Panc1 (cell line): Measurements from ENCODE around the gene ALDOA. TPM values are rescaled to one million over a fixed set of nuclear protein-coding genes. Genes with fewer than 3 reads are reported as not detected.
"Not testable (repeated sequence)": the region's sequence is repeated elsewhere in the genome, so short reads cannot be mapped to it uniquely, and the experiment has no call there.

Experiments
- ATAC-seq: fragments of 200-7000 bp; cut with Tn5 transposase; 2 replicates; pipeline ENCODE4 v1.9.1; 2020; ENCODE audit warnings: mild to moderate bottlenecking, moderate library complexity
- BruUV-seq: library from RNA; stranded (reverse); fragments of 400-500 nt; replicated peaks from 2 replicates; lab custom pipeline; 2021; lab: Mats Ljungman, UMichigan
- CTCF ChIA-PET: fragments of 300-600 bp; sonication (Branson Sonifier 250); formaldehyde crosslinking; loops from one replicate; lab custom pipeline; 2022; ENCODE audit warnings: antibody characterized with exemption; lab: Charles Lee
- POLR2A ChIA-PET: fragments of 300-600 bp; sonication (Branson Sonifier 250); formaldehyde crosslinking; loops from one replicate; lab custom pipeline; 2022; ENCODE audit warnings: antibody characterized with exemption; lab: Charles Lee
- DNase-seq: peaks from one replicate; pipeline ENCODE4 v3.0.0-alpha.2; 2010; ENCODE audit warnings: low read depth, low spot score
- H3K27ac ChIP-seq: 2 replicates; pipeline ENCODE4 v1.5.1; 2011; ENCODE audit warnings: mild to moderate bottlenecking, low read length, inconsistent platforms
- H3K27me3 ChIP-seq: fragments of 200-500 bp; sonication (Bioruptor generic); 2 replicates; pipeline ENCODE4 v1.6.0; 2014; ENCODE audit warnings: low read length, inconsistent platforms; ENCODE audit not compliant: control insufficient read depth, insufficient read depth
- H3K36me3 ChIP-seq: fragments of 200-500 bp; sonication (Bioruptor generic); 2 replicates; pipeline ENCODE4 v1.5.1; 2014; ENCODE audit warnings: inconsistent platforms, mild to moderate bottlenecking, low read length, moderate library complexity; ENCODE audit not compliant: control insufficient read depth, insufficient read depth
- H3K4me1 ChIP-seq: 2 replicates; pipeline ENCODE4 v1.5.1; 2011; ENCODE audit warnings: inconsistent platforms, mild to moderate bottlenecking, low read length, moderate library complexity; ENCODE audit not compliant: control insufficient read depth, insufficient read depth
- H3K4me3 ChIP-seq, 2 experiments: 2 replicates each; pipeline ENCODE4 v1.5.1; 2011 to 2012; ENCODE audit warnings: low read depth in 2 of 2, low read length in 2 of 2, mild to moderate bottlenecking in 2 of 2, inconsistent platforms in 1 of 2, moderate library complexity in 1 of 2
- H3K9me3 ChIP-seq: fragments of 200-500 bp; sonication (Bioruptor generic); 2 replicates; pipeline ENCODE4 v1.5.1; 2014; ENCODE audit warnings: low read depth, mild to moderate bottlenecking, inconsistent platforms, low read length, moderate library complexity; ENCODE audit not compliant: control insufficient read depth, insufficient read depth
- POLR2AphosphoS5 ChIP-seq: IDR thresholded peaks from 2 replicates; pipeline ENCODE4 v1.6.1; 2012; ENCODE audit warnings: mild to moderate bottlenecking, low read depth, low read length, moderate library complexity
- SIN3A ChIP-seq: IDR thresholded peaks from 2 replicates; pipeline ENCODE4 v1.6.1; 2012; ENCODE audit warnings: low read depth, mild to moderate bottlenecking, low read length, moderate library complexity, borderline replicate concordance; ENCODE audit not compliant: insufficient read depth
- TCF7L2 ChIP-seq: IDR thresholded peaks from 2 replicates; pipeline ENCODE4 v1.6.1; 2011; ENCODE audit warnings: mild to moderate bottlenecking, low read depth, low read length, inconsistent platforms
- in situ Hi-C: cut with HindIII; loops from 2 replicates; pipeline ENCODE4 v1.10.0; 2016; ENCODE audit warnings: low sequenced_read_pairs, low pct_unique_long_range_greater_than_20kb
- intact Hi-C: fragments of 100-400 bp; cut with micrococcal nuclease; formaldehyde crosslinking; loops from one replicate; pipeline ENCODE4 v1.10.0; 2022; ENCODE audit not compliant: unreplicated experiment
- total RNA-seq: library from RNA; stranded (reverse); gene quantifications from one replicate; pipeline ENCODE4 v1.2.1, GENCODE V29; 2021; ENCODE audit not compliant: unreplicated experiment
- TF ChIP-seq, protein P1 (sequence below), 2 experiments: IDR thresholded peaks; 2 replicates each; pipeline ENCODE4 v1.6.1; 2011 to 2012; ENCODE audit warnings: low read depth in 2 of 2, control low read depth in 1 of 2, low read length in 1 of 2, mild to moderate bottlenecking in 1 of 2, moderate library complexity in 1 of 2; ENCODE audit not compliant: insufficient read depth in 1 of 2
- TF ChIP-seq, protein P2 (sequence below): fragments of 450-650 bp; IDR thresholded peaks from 2 replicates; pipeline ENCODE4 v1.5.1; 2017; ENCODE audit warnings: mild to moderate bottlenecking

ALDOA gene
- total RNA-seq, 1 experiment from 2014 or later = 2,516 TPM

DNA sequence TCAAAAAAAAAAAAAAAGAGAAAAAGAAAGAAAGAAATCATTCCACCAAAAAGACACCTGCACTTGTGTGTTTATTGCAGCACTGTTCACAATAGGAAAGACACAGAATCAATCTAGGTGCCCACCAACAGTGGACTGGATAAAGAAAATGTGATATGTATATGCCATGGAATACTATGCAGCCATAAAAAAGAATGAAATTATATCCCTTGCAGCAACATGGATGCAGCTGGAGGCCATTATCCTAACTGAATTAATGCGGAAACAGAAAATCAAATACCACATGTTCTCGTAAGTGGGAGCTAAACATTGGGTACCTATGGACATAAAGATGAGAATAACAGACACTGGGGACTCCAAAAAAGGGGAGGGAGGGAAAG lies 48.3 kb upstream of the ALDOA start:
- Histone ChIP-seq H3K27ac (no peak overlapping the region), H3K27me3 (no peaks in the 10 kb centered on the region), H3K36me3 (no peaks in the 10 kb centered on the region), H3K4me3 (no peak overlapping the region), H3K9me3 (no peaks in the 10 kb centered on the region), H3K4me1 (no peaks in the 10 kb centered on the region)
- in situ Hi-C loops = no loop called here
- ATAC-seq = no peak
- BruUV-seq = no TSS peak
- TF ChIP-seq, protein P1, sequence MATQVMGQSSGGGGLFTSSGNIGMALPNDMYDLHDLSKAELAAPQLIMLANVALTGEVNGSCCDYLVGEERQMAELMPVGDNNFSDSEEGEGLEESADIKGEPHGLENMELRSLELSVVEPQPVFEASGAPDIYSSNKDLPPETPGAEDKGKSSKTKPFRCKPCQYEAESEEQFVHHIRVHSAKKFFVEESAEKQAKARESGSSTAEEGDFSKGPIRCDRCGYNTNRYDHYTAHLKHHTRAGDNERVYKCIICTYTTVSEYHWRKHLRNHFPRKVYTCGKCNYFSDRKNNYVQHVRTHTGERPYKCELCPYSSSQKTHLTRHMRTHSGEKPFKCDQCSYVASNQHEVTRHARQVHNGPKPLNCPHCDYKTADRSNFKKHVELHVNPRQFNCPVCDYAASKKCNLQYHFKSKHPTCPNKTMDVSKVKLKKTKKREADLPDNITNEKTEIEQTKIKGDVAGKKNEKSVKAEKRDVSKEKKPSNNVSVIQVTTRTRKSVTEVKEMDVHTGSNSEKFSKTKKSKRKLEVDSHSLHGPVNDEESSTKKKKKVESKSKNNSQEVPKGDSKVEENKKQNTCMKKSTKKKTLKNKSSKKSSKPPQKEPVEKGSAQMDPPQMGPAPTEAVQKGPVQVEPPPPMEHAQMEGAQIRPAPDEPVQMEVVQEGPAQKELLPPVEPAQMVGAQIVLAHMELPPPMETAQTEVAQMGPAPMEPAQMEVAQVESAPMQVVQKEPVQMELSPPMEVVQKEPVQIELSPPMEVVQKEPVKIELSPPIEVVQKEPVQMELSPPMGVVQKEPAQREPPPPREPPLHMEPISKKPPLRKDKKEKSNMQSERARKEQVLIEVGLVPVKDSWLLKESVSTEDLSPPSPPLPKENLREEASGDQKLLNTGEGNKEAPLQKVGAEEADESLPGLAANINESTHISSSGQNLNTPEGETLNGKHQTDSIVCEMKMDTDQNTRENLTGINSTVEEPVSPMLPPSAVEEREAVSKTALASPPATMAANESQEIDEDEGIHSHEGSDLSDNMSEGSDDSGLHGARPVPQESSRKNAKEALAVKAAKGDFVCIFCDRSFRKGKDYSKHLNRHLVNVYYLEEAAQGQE (IDR thresholded peaks at IDR 0.05; ENCODE audit: insufficient read depth in 1 of 2, low read depth in 2 of 2, low read length in 1 of 2) = no peak
- TF ChIP-seq TCF7L2 = no peak
- TF ChIP-seq, protein P2, sequence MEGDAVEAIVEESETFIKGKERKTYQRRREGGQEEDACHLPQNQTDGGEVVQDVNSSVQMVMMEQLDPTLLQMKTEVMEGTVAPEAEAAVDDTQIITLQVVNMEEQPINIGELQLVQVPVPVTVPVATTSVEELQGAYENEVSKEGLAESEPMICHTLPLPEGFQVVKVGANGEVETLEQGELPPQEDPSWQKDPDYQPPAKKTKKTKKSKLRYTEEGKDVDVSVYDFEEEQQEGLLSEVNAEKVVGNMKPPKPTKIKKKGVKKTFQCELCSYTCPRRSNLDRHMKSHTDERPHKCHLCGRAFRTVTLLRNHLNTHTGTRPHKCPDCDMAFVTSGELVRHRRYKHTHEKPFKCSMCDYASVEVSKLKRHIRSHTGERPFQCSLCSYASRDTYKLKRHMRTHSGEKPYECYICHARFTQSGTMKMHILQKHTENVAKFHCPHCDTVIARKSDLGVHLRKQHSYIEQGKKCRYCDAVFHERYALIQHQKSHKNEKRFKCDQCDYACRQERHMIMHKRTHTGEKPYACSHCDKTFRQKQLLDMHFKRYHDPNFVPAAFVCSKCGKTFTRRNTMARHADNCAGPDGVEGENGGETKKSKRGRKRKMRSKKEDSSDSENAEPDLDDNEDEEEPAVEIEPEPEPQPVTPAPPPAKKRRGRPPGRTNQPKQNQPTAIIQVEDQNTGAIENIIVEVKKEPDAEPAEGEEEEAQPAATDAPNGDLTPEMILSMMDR = no peak
- TF ChIP-seq SIN3A = no peak
- TF ChIP-seq POLR2AphosphoS5 = no peak
- ChIA-PET CTCF (no interaction called here), POLR2A (no interaction called here)
- intact Hi-C loops = no loop called here
- no peak for DNase-seq

DNA sequence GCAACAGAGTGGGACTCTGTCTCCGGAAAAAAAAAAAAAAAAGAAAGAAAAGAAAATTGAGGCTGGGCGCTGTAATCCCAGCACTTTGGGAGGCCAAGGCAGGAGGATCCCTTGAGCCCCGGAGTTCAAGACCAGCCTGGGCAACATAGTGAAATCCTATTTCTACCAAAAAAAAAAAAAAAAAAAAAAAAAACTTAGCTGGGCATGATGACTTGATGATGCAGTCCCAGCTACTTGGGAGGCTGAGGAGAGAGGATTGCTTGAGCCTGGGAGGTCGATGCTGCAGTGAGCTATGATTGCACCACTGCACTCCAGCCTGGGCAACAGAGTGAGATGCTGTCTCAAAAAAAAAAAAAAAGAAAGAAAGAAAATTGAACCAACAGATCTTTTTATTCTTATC lies 47.6 kb upstream of the ALDOA start:
- H3K36me3 ChIP-seq, ATAC-seq, DNase-seq, BruUV-seq, H3K27me3 ChIP-seq, intact Hi-C loops, in situ Hi-C loops, H3K4me1 ChIP-seq, H3K27ac ChIP-seq, H3K9me3 ChIP-seq, H3K4me3 ChIP-seq: not testable (repeated sequence)
- ChIA-PET POLR2A (interaction anchor here (0.6 kb wide), 2 partner anchors 9 to 26 kb away, joined by 6 to 9 read pairs; no protein-coding TSS in a partner anchor), CTCF (interaction anchor here (0.6 to 0.7 kb wide), 3 partner anchors 12 to 267 kb away, joined by 5 to 7 read pairs (median 6); no protein-coding TSS in a partner anchor)

DNA sequence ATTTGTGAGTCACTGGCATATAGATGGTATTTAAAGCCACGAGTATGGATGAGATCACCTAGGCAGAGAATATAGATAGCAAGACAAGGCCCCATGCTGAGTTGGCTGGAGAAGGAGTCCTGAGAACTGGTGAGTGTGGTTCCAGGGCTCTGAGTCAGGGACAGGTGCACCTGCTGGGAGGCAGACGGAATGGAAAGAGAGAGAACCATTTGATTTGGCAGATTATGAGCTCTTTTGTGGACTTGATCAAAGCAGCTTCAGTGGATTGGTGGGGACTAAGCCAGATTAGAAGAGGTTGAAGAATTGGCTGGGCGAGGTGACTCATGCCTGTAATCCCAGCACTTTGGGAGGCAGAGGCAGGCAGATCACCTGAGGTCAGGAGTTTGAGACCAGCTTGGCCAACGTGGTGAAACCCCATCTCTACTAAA lies 46.8 kb upstream of the ALDOA start:
- intact Hi-C loops = no loop called here
- in situ Hi-C loops = no loop called here
- POLR2A ChIA-PET = interaction anchor here (0.6 kb wide), 2 partner anchors 9 to 47 kb away, joined by 3 to 8 read pairs; no protein-coding TSS in a partner anchor
- CTCF ChIA-PET = interaction anchor here (0.6 kb wide), 2 partner anchors 43 to 116 kb away, joined by 3 read pairs; no protein-coding TSS in a partner anchor
- Histone ChIP-seq H3K27ac (no peak overlapping the region), H3K4me1 (no peaks in the 10 kb centered on the region), H3K4me3 (no peak overlapping the region), H3K9me3 (no peaks in the 10 kb centered on the region), H3K36me3 (no peaks in the 10 kb centered on the region), H3K27me3 (no peaks in the 10 kb centered on the region)
- BruUV-seq = no TSS peak
- DNase-seq (no peak), ATAC-seq (no peak)
- TF ChIP-seq POLR2AphosphoS5 (no peak), SIN3A (no peak), TCF7L2 (no peak)
- TF ChIP-seq, protein P1 (IDR thresholded peaks at IDR 0.05; ENCODE audit: insufficient read depth in 1 of 2, low read depth in 2 of 2, low read length in 1 of 2) = no peak
- TF ChIP-seq, protein P2 = no peak
